H1 (cell line): ENCODE measurements around the gene CHST11.

Experiments used
- E2F6 ChIP-seq: IDR thresholded peaks from 2 replicates; pipeline ENCODE4 v1.6.1; 2012; ENCODE audit warnings: inconsistent platforms
- EZH2 ChIP-seq: fragments of 200-600 bp; sonication (generic); IDR thresholded peaks from 2 replicates; pipeline ENCODE4 v1.7.1; 2012; ENCODE audit warnings: low read depth, mild to moderate bottlenecking, moderate library complexity, low read length, inconsistent platforms; ENCODE audit not compliant: severe bottlenecking
- POLR2A ChIP-seq, 2 experiments: IDR thresholded peaks; 1 replicate in 1 of 2; 2 replicates in 1 of 2; pipeline ENCODE4 v1.6.1; 2011; ENCODE audit warnings: low read depth in 2 of 2, low read length in 2 of 2, mild to moderate bottlenecking in 2 of 2; ENCODE audit errors: control extremely low read depth in 1 of 2
- POLR2AphosphoS5 ChIP-seq: IDR thresholded peaks from 2 replicates; pipeline ENCODE4 v1.6.1; 2011; ENCODE audit warnings: low read depth, low read length
- POU5F1 ChIP-seq: IDR thresholded peaks from 2 replicates; pipeline ENCODE4 v1.6.1; 2011; ENCODE audit warnings: low read depth, mild to moderate bottlenecking, low read length, moderate library complexity
- SUZ12 ChIP-seq: fragments of 200-600 bp; sonication (generic); IDR thresholded peaks from 2 replicates; pipeline ENCODE4 v1.6.1; 2012; ENCODE audit warnings: mild to moderate bottlenecking, inconsistent platforms, low read length, moderate library complexity, mixed read lengths
- TAF7 ChIP-seq: optimal IDR thresholded peaks from 2 replicates; pipeline ENCODE3; 2011; ENCODE audit warnings: low read depth, mild to moderate bottlenecking, inconsistent platforms, low read length, moderate library complexity, borderline replicate concordance
- YY1 ChIP-seq: IDR thresholded peaks from 2 replicates; pipeline ENCODE4 v1.6.1; 2011; ENCODE audit warnings: low read depth, mild to moderate bottlenecking, low read length
- TF ChIP-seq, protein P1 (sequence below), 3 experiments: IDR thresholded peaks; 1 replicate in 2 of 3; 2 replicates in 1 of 3; pipeline versions ENCODE4 v1.5.1 to v1.6.1; 2011; ENCODE audit warnings: low read length in 3 of 3, mild to moderate bottlenecking in 3 of 3, inconsistent platforms in 2 of 3, low read depth in 1 of 3, moderate library complexity in 1 of 3; ENCODE audit not compliant: insufficient read depth in 1 of 3; ENCODE audit errors: control extremely low read depth in 1 of 3
- TF ChIP-seq, protein P2 (sequence below): IDR thresholded peaks from 2 replicates; pipeline ENCODE4 v1.6.1; 2012; ENCODE audit warnings: low read length, inconsistent platforms

DNA sequence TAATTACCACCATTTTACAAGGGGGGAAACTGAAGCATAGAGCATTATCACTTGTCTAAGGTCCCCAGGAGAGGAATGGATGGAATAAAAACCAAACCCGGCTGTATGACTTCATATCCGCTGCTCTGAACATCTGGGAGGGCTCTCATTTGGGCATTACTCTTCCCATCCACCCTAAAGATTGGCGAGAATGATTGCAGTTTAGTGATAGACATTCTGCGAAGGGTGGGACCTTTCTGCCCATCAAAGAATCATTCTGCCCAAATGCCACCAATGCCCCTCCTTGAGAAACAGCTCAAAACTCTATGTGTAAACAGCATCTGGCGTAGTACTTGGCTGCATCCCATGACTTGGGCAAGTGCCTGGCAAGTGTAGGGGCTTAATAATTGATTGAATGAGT lies 11.6 kb downstream of the CHST11 start:
- TF ChIP-seq, protein P1, sequence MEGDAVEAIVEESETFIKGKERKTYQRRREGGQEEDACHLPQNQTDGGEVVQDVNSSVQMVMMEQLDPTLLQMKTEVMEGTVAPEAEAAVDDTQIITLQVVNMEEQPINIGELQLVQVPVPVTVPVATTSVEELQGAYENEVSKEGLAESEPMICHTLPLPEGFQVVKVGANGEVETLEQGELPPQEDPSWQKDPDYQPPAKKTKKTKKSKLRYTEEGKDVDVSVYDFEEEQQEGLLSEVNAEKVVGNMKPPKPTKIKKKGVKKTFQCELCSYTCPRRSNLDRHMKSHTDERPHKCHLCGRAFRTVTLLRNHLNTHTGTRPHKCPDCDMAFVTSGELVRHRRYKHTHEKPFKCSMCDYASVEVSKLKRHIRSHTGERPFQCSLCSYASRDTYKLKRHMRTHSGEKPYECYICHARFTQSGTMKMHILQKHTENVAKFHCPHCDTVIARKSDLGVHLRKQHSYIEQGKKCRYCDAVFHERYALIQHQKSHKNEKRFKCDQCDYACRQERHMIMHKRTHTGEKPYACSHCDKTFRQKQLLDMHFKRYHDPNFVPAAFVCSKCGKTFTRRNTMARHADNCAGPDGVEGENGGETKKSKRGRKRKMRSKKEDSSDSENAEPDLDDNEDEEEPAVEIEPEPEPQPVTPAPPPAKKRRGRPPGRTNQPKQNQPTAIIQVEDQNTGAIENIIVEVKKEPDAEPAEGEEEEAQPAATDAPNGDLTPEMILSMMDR (IDR thresholded peaks at IDR 0.05; ENCODE audit: control extremely low read depth in 1 of 3, insufficient read depth in 1 of 3, low read depth in 1 of 3, low read length in 3 of 3): no peak
- TF ChIP-seq SUZ12 (no peak), POU5F1 (no peak), POLR2AphosphoS5 (no peak), POLR2A (IDR thresholded peaks at IDR 0.05; ENCODE audit: control extremely low read depth in 1 of 2, low read depth in 2 of 2, low read length in 2 of 2) (no peak), EZH2 (no peak), E2F6 (no peak), TAF7 (no peak), YY1 (no peak)
- TF ChIP-seq, protein P2, sequence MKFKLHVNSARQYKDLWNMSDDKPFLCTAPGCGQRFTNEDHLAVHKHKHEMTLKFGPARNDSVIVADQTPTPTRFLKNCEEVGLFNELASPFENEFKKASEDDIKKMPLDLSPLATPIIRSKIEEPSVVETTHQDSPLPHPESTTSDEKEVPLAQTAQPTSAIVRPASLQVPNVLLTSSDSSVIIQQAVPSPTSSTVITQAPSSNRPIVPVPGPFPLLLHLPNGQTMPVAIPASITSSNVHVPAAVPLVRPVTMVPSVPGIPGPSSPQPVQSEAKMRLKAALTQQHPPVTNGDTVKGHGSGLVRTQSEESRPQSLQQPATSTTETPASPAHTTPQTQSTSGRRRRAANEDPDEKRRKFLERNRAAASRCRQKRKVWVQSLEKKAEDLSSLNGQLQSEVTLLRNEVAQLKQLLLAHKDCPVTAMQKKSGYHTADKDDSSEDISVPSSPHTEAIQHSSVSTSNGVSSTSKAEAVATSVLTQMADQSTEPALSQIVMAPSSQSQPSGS: no peak
